Testis (tissue), 2 donors: ENCODE results near the gene TNFRSF8.

ENCODE experiments used
- POLR2A ChIP-seq: fragments of 450-650 bp; IDR thresholded peaks from one replicate; pipeline ENCODE4 v1.6.1; 2017; ENCODE audit warnings: antibody characterized with exemption, mild to moderate bottlenecking, moderate library complexity
- TF ChIP-seq, protein P1 (sequence below), 3 experiments: fragments of 450-650 bp in 2 of 3; fragments of 200-600 bp in 1 of 3; sonication (generic) in 1 of 3; IDR thresholded peaks; one replicate each; pipeline ENCODE4 v1.5.1; 2016 to 2019; ENCODE audit warnings: antibody characterized with exemption in 3 of 3, mild to moderate bottlenecking in 2 of 3, moderate library complexity in 1 of 3

DNA sequence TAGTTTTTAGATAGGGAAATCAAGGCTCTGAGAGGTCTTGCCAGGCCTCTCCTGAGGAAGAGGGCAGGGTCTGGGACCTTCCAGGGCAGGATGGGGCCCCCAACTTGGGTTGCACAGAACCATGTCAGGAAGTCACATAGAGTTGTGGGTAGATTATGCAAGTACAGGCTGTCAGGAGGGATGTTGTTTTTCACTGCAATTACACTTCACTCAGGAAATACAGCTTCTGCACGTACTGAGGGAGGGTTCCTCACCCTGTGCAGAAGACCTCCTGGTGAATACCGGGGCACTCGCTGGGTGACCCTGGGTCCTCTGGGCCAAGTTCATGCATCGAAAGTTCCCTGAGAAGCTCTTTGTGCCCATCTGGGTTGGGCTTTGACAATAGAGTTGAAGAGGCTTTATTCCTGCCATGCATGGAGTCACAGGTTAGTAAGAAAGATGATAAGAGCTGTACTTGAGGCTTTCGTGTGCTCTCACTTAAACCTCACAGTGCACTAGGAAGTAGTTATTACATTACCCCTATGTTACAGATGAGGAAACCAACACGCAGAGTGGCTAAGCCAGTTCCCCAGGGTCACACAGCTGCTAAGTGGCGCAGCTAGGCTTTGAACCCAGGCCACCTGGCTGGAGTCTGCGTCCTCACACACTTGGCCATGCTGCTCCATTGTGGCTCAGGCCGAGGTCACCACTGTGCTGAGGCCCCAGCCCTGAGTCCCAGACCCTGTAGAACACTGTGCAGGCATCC is 87.5 kb downstream of the TNFRSF8 start:
- TF ChIP-seq POLR2A, result no peak
- TF ChIP-seq, protein P1, sequence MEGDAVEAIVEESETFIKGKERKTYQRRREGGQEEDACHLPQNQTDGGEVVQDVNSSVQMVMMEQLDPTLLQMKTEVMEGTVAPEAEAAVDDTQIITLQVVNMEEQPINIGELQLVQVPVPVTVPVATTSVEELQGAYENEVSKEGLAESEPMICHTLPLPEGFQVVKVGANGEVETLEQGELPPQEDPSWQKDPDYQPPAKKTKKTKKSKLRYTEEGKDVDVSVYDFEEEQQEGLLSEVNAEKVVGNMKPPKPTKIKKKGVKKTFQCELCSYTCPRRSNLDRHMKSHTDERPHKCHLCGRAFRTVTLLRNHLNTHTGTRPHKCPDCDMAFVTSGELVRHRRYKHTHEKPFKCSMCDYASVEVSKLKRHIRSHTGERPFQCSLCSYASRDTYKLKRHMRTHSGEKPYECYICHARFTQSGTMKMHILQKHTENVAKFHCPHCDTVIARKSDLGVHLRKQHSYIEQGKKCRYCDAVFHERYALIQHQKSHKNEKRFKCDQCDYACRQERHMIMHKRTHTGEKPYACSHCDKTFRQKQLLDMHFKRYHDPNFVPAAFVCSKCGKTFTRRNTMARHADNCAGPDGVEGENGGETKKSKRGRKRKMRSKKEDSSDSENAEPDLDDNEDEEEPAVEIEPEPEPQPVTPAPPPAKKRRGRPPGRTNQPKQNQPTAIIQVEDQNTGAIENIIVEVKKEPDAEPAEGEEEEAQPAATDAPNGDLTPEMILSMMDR (IDR thresholded peaks at IDR 0.05), result no peak
